Tibial artery (tissue), 4 donors: Measurements from ENCODE around the gene ALOXE3.

Experiments
- DNase-seq, 2 donors: peaks; one replicate each; pipeline ENCODE4 v3.0.0-alpha.2; 2019
- H3K27ac ChIP-seq, 2 donors: fragments of 200-600 bp; sonication (generic) in 1 of 2; 1 replicate in 1 of 2; 2 replicates in 1 of 2; pipeline ENCODE4 v1.5.1; 2018 to 2019; ENCODE audit warnings: mild to moderate bottlenecking in 1 of 2
- H3K27me3 ChIP-seq, 2 donors: fragments of 200-600 bp; sonication (generic) in 1 of 2; one replicate each; pipeline versions ENCODE4 v1.5.1 to v1.6.0; 2016 to 2019
- H3K36me3 ChIP-seq, 3 donors: fragments of 200-600 bp; sonication (generic) in 2 of 3; one replicate each; pipeline ENCODE4 v1.5.1; 2016 to 2019; ENCODE audit warnings: mild to moderate bottlenecking in 2 of 3
- H3K4me1 ChIP-seq, 4 donors: fragments of 200-600 bp; sonication (generic) in 2 of 4; 1 replicate in 3 of 4; 2 replicates in 1 of 4; pipeline ENCODE4 v1.5.1; 2016 to 2019
- H3K4me3 ChIP-seq, 2 donors: fragments of 200-600 bp; sonication (generic) in 1 of 2; 1 replicate in 1 of 2; 2 replicates in 1 of 2; pipeline ENCODE4 v1.5.1; 2018 to 2019; ENCODE audit warnings: mild to moderate bottlenecking in 2 of 2
- H3K9me3 ChIP-seq, 3 donors: fragments of 200-600 bp; sonication (generic) in 1 of 3; one replicate each; pipeline ENCODE4 v1.5.1; 2016 to 2019
- intact Hi-C: fragments of 100-400 bp; cut with DNase I; formaldehyde crosslinking; loops from one replicate; pipeline ENCODE4 v1.15.0; 2023; ENCODE audit warnings: low total_unique reads
- TF ChIP-seq, protein P1 (sequence below), 2 experiments: fragments of 200-600 bp in 1 of 2; fragments of 450-650 bp in 1 of 2; IDR thresholded peaks; one replicate each; pipeline ENCODE4 v1.5.1; 2017 to 2019; ENCODE audit warnings: antibody characterized with exemption in 2 of 2, mild to moderate bottlenecking in 1 of 2, moderate library complexity in 1 of 2

Gene ALOXE3

DNA sequence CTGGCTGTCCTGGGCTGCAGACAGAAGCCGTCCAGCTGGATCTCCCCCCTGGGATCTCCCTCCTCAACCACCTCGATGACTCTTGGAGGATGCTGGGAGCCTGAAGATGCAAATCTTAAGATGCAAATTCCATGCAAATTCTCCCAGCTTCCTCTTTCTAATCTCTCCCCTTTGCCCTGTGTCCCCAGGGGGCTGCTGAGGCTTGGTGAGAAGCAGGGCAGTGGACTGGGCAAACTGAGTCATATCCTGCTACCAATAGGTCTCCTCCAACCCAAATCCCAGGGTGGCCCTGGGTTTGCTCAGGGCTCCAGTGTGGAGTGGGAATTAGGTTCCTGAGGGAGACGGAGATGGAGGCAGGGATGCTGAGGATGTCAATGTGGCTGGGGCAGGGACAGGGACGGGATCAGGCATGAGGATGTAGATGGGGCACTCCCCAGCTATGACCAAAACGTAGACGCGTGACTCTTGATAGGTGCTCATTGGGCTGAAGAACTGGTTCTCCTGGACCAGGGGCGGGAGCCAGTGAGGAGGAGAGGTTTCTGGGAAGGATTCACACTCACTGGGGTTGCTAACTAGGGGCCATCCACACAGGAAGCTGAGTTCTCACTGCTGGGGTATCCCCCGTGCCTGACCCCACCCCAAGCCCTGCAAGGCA, 27.2 kb downstream of the ALOXE3 start:
- Histone ChIP-seq H3K27me3 (peaks cover 0 to 79% of the 10 kb centered on the region in 2 donors), H3K9me3 (no peaks in the 10 kb centered on the region), H3K4me3 (no peak overlapping the region), H3K27ac (no peak overlapping the region), H3K4me1 (no peaks in the 10 kb centered on the region), H3K36me3 (no peaks in the 10 kb centered on the region)
- no peak for DNase-seq
- TF ChIP-seq, protein P1, sequence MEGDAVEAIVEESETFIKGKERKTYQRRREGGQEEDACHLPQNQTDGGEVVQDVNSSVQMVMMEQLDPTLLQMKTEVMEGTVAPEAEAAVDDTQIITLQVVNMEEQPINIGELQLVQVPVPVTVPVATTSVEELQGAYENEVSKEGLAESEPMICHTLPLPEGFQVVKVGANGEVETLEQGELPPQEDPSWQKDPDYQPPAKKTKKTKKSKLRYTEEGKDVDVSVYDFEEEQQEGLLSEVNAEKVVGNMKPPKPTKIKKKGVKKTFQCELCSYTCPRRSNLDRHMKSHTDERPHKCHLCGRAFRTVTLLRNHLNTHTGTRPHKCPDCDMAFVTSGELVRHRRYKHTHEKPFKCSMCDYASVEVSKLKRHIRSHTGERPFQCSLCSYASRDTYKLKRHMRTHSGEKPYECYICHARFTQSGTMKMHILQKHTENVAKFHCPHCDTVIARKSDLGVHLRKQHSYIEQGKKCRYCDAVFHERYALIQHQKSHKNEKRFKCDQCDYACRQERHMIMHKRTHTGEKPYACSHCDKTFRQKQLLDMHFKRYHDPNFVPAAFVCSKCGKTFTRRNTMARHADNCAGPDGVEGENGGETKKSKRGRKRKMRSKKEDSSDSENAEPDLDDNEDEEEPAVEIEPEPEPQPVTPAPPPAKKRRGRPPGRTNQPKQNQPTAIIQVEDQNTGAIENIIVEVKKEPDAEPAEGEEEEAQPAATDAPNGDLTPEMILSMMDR (IDR thresholded peaks at IDR 0.05), result no peak
- intact Hi-C loops, result no loop called here

DNA sequence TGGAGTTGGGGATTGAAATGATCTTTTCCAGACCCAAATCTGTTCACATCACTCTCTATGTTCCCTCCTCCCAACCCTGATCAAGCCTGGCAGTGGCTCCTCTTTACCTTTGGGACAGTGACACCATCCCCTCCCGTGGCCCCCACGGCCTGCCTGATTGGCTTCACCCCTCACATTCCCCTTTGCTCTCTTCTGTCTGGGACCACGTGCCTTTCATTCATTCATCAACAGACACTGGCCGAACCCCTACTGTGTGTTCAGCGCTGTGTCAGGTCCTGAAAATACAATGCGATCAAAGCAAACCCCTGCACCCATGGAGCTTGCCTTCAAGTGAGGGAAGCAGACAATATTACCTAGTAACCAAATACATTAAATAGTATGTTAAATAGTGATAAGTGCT, 28.6 kb downstream of the ALOXE3 start:
- no peak overlapping the region for H3K4me3 ChIP-seq
- H3K36me3 ChIP-seq, result no peaks in the 10 kb centered on the region
- no peak for DNase-seq
- no peaks in the 10 kb centered on the region for H3K4me1 ChIP-seq
- intact Hi-C loops, result no loop called here
- TF ChIP-seq, protein P1 (IDR thresholded peaks at IDR 0.05), result no peak
- no peaks in the 10 kb centered on the region for H3K9me3 ChIP-seq
- no peak overlapping the region for H3K27ac ChIP-seq
- H3K27me3 ChIP-seq, result peaks cover 0 to 80% of the 10 kb centered on the region in 2 donors

DNA sequence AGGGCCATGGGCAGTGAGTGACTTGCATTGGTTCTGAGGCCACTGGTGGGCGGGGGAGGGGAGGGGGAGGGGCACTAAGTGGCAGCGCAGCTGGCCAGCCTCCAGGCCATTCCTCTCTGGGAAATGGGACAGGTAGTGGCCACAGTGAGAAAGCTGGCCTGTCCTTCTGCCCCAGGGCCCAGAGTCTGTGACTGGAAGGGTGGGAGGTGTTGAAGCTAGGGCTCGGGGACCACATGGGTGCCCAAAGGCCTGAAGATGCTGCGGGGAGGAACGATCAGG, 30.4 kb downstream of the ALOXE3 start:
- TF ChIP-seq, protein P1 (IDR thresholded peaks at IDR 0.05), result no peak
- no peak overlapping the region for H3K27ac ChIP-seq
- H3K36me3 ChIP-seq, result no peaks in the 10 kb centered on the region
- no peak for DNase-seq
- intact Hi-C loops, result no loop called here
- H3K4me1 ChIP-seq, result no peaks in the 10 kb centered on the region
- peaks cover 0 to 87% of the 10 kb centered on the region in 2 donors for H3K27me3 ChIP-seq
- H3K4me3 ChIP-seq, result no peak overlapping the region
- H3K9me3 ChIP-seq, result no peaks in the 10 kb centered on the region

DNA sequence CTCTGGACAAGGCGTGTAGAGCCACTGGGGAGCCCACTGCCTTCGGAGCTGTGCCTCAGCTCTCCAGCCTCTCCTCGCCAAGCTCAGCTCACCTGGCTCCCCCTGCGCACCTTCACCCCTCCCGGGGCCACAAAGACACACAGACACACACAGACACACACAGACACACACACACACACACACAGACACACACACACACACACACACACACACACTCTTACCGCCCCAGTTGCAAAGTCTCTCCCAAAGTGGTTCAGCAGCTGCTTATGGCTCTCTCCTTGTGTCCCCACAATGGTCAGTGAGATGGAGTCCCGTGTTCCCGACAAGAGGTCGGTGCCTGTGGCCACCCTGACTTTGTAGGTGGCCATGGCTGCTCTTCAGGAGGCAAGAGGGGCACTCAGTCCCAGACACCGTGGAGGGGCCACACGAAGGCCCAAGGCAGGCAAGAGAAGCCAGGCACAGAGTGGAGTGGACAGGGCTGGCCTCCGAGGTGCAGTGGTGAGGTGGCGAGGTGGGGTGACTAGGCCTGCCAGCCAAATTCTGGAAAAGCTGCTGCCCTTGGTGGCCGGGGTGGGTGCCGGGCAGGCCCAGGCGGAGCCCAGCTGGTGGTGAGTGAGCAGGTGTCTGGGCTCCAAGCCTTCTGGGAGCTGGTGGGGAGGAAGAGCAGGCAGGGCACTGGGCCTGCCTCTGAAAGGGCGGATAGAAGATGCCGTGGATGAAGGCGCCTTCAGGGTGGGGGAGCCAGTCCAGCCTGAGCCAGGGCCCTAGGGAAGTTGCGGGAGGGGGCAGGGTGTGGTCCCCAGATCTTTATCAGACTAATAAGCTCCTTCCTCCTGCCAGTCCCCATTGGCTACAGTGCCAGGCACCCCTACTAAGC, 31.0 kb downstream of the ALOXE3 start, which contains the start of gene ALOX12B:
ALOX12B (minus strand) TSS at position 642 of the 877 bp plus-strand sequence; CDS start at position 368, 274 bp downstream.
- Histone ChIP-seq H3K4me1 (no peaks in the 10 kb centered on the region), H3K9me3 (no peaks in the 10 kb centered on the region), H3K4me3 (no peak within 1 kb of the TSS), H3K27ac (no peak within 1 kb of the TSS), H3K36me3 (no peaks in the 10 kb centered on the region), H3K27me3 (peaks cover 0 to 86% of the 10 kb centered on the region in 2 donors)
- intact Hi-C loops, result no loop called here
- TF ChIP-seq, protein P1 (IDR thresholded peaks at IDR 0.05), result no peak
- DNase-seq, result no peak

DNA sequence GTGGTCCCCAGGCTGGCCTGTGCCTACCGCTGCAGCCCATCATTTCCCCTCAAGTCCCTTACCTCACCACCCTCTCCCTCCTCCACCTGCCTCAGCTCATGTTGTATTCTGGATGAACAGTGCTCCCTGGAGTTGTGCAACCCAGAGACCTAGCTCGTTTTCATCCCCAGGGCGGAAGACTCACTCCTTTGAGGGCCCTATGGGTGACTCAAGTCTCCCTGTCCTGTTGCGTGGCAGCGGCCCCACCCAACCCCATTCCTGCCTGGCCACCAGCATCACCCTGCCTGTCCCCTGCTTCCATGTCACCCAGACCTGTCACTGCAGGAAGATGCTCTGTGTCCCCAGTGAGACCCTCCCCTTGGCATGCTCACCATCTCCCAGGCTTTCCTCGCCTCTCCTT, 34.1 kb downstream of the ALOXE3 start:
- Histone ChIP-seq H3K27me3 (peaks cover 3 to 82% of the 10 kb centered on the region in 2 donors), H3K4me3 (no peak overlapping the region), H3K27ac (no peak overlapping the region), H3K4me1 (peaks cover 4 to 15% (median 11%) of the 10 kb centered on the region in 4 donors), H3K9me3 (no peaks in the 10 kb centered on the region), H3K36me3 (no peaks in the 10 kb centered on the region)
- TF ChIP-seq, protein P1 (IDR thresholded peaks at IDR 0.05), result no peak
- intact Hi-C loops, result no loop called here
- no peak for DNase-seq
